Neural progenitor cell (in vitro differentiated cells): ENCODE results near the gene CFAP92.
A peak's percentile ranks its signal among the peaks of the same experiment; 100 is the strongest.

Experiments used
- CTCF ChIP-seq: fragments of 200-600 bp; sonication (generic); IDR thresholded peaks from 2 replicates; pipeline ENCODE4 v1.5.1; 2017; ENCODE audit warnings: antibody characterized with exemption, mild to moderate bottlenecking
- EZH2 ChIP-seq: fragments of 200-600 bp; sonication (generic); IDR thresholded peaks from 2 replicates; pipeline ENCODE4 v1.6.1; 2017; ENCODE audit warnings: antibody characterized with exemption, mild to moderate bottlenecking, moderate library complexity

DNA sequence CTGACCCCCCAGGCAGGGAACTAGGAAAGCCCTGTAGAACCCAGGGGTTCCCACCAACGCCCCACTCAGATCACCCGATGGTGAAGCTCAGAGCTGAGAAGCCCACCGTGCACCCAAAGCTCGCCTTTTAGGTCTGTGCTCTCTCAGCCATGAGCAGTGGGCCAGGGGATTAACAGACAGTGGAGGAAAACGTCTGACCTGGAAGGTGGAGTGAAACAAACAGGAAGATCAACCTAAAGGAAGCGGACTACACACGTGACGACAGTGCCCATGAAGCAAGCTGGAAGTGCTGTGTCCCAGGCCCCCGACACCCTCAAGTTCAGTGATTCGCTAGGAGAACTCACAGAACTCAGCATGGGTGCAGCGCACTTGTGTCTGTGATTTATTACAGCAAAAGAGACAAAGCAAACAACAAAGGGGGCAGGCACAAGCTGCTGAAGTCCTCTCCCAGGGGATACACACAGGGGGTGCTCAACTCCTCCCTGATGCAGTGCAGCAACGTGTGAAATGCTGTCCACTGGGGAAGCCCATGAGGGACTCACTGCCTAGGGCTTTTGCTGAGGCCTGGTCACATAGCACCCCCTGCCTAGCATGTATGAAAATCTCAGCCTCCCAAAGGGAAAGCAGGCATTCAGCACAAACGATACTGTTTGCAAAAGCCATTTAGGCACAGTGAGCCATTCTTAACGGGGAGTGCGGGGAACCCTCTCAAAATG, 43.5 kb downstream of the CFAP92 start:
- TF ChIP-seq CTCF (peak; percentile 39), EZH2 (no peak)
